Endothelial cell of umbilical vein (primary cell): ENCODE results near the gene EN2. TPM values are rescaled to one million over a fixed set of nuclear protein-coding genes. Genes with fewer than 3 reads are reported as not detected.

Experiments
- BruUV-seq: library from RNA; stranded (reverse); fragments of 400-500 nt; replicated peaks from 2 replicates; lab custom pipeline; 2021; lab: Mats Ljungman, UMichigan
- CTCF ChIA-PET: fragments of 300-600, 350-600 bp; sonication (Branson Sonifier 250); formaldehyde crosslinking; loops from one replicate; lab custom pipeline; 2021; ENCODE audit warnings: antibody characterized with exemption, inconsistent platforms; lab: Charles Lee
- POLR2A ChIA-PET: fragments of 300-600, 350-600 bp; sonication (Branson Sonifier 250); formaldehyde crosslinking; loops from one replicate; lab custom pipeline; 2021; ENCODE audit warnings: antibody characterized with exemption, inconsistent platforms; lab: Charles Lee
- DNase-seq: peaks from one replicate; pipeline ENCODE4 v3.0.0-alpha.2; 2011; ENCODE audit warnings: low read depth, low spot score
- FAIRE-seq: peaks from 2 replicates; lab custom pipeline; 2011; peaks lifted over from hg19 to GRCh38; lab: Jason Lieb, UNC
- H2AFZ ChIP-seq: 2 replicates; pipeline ENCODE4 v1.6.0; 2012; ENCODE audit warnings: low read depth, low read length, control low read depth, inconsistent platforms
- H3K27ac ChIP-seq: 2 replicates; pipeline ENCODE4 v1.5.1; 2011; ENCODE audit warnings: low read depth, mild to moderate bottlenecking, control low read depth, low read length, moderate library complexity; ENCODE audit not compliant: insufficient read depth
- H3K27me3 ChIP-seq, 2 experiments: 2 replicates each; pipeline versions ENCODE4 v1.6.0 to v1.6.1; 2011; ENCODE audit warnings: low read length in 2 of 2, mixed read lengths in 1 of 2; ENCODE audit not compliant: control insufficient read depth in 2 of 2, insufficient read depth in 2 of 2
- H3K36me3 ChIP-seq, 2 experiments: 2 replicates in 1 of 2; 3 replicates in 1 of 2; pipeline ENCODE4 v1.5.1; 2011; ENCODE audit warnings: low read length in 2 of 2, mild to moderate bottlenecking in 1 of 2, moderate library complexity in 1 of 2; ENCODE audit not compliant: control insufficient read depth in 2 of 2, insufficient read depth in 2 of 2; ENCODE audit errors: extremely low read depth in 1 of 2
- H3K4me1 ChIP-seq: 3 replicates; pipeline ENCODE4 v1.5.1; 2011; ENCODE audit warnings: mild to moderate bottlenecking, low read length; ENCODE audit not compliant: control insufficient read depth, insufficient read depth; ENCODE audit errors: extremely low read depth
- H3K4me2 ChIP-seq: 2 replicates; pipeline ENCODE4 v1.6.1; 2011; ENCODE audit warnings: low read length, control low read depth, mixed read lengths; ENCODE audit not compliant: insufficient read depth
- H3K4me3 ChIP-seq, 3 experiments: fragments of 200-600 bp in 1 of 3; sonication (generic), shearing (Covaris generic) in 1 of 3; replicated peaks in 1 of 3; 2 replicates each; pipeline ENCODE4 v1.5.1; 2011 to 2016; ENCODE audit warnings: control low read depth in 3 of 3, low read length in 3 of 3, mild to moderate bottlenecking in 2 of 3, inconsistent platforms in 1 of 3, low read depth in 1 of 3, moderate library complexity in 1 of 3; ENCODE audit not compliant: insufficient read depth in 1 of 3
- H3K79me2 ChIP-seq: 2 replicates; pipeline ENCODE4 v1.6.0; 2012; ENCODE audit warnings: low read length, inconsistent platforms; ENCODE audit not compliant: control insufficient read depth, insufficient read depth
- H3K9ac ChIP-seq: replicated peaks from 2 replicates; pipeline ENCODE3; 2011; ENCODE audit warnings: low read length, control low read depth; ENCODE audit not compliant: insufficient read depth; ENCODE audit errors: extremely low read depth
- H3K9me1 ChIP-seq: replicated peaks from 3 replicates; pipeline ENCODE4 v1.6.0; 2011; ENCODE audit warnings: mild to moderate bottlenecking, low read length; ENCODE audit not compliant: control insufficient read depth, insufficient read depth; ENCODE audit errors: extremely low read depth
- H3K9me3 ChIP-seq: replicated peaks from 2 replicates; pipeline ENCODE4 v1.5.1; 2012; ENCODE audit warnings: low read length, inconsistent platforms; ENCODE audit not compliant: control insufficient read depth, insufficient read depth
- H4K20me1 ChIP-seq: replicated peaks from 2 replicates; pipeline ENCODE3; 2011; ENCODE audit warnings: mild to moderate bottlenecking, low read length; ENCODE audit not compliant: control insufficient read depth, insufficient read depth; ENCODE audit errors: extremely low read depth
- CTCF ChIP-seq, 2 donors: IDR thresholded peaks; 1 replicate in 1 of 2; 2 replicates in 1 of 2; pipeline ENCODE4 v1.5.1; 2011; ENCODE audit warnings: low read length in 2 of 2, mild to moderate bottlenecking in 2 of 2, moderate library complexity in 2 of 2, control low read depth in 1 of 2, inconsistent platforms in 1 of 2, low read depth in 1 of 2; ENCODE audit not compliant: insufficient read depth in 1 of 2; ENCODE audit errors: extremely low read depth in 1 of 2
- FOS ChIP-seq: IDR thresholded peaks from 2 replicates; pipeline ENCODE4 v1.6.1; 2011; ENCODE audit warnings: mild to moderate bottlenecking, low read length, moderate library complexity, borderline replicate concordance; ENCODE audit not compliant: insufficient read depth
- GATA2 ChIP-seq: IDR thresholded peaks from 2 replicates; pipeline ENCODE4 v1.7.0; 2011; ENCODE audit warnings: low read depth, mild to moderate bottlenecking, moderate library complexity, mixed read lengths, low read length; ENCODE audit not compliant: insufficient read length, insufficient read depth
- MAX ChIP-seq: IDR thresholded peaks from 2 replicates; pipeline ENCODE4 v1.6.1; 2011; ENCODE audit not compliant: insufficient read depth, insufficient read length
- POLR2A ChIP-seq: IDR thresholded peaks from 2 replicates; pipeline ENCODE4 v1.6.1; 2012; ENCODE audit warnings: low read depth, mild to moderate bottlenecking, control low read depth, low read length
- POLR2AphosphoS5 ChIP-seq: IDR thresholded peaks from 2 replicates; pipeline ENCODE4 v1.6.1; 2012; ENCODE audit warnings: low read depth, mild to moderate bottlenecking, control low read depth, low read length, moderate library complexity; ENCODE audit not compliant: insufficient read depth
- dilution Hi-C: fragments of 300-500 bp; cut with MboI; formaldehyde crosslinking; loops from one replicate; pipeline ENCODE4 v1.15.0; 2019; ENCODE audit warnings: low sequenced_read_pairs; ENCODE audit not compliant: extremely low pct_ligation_motif_present
- intact Hi-C: fragments of 100-400 bp; cut with micrococcal nuclease; formaldehyde crosslinking; loops from one replicate; pipeline ENCODE4 v1.10.0; 2022
- polyA plus RNA-seq, 4 experiments: library from polyadenylated mRNA; depleted of rRNA in 3 of 4; stranded (reverse) in 3 of 4; unstranded in 1 of 4; fragments of >200 nt; gene quantifications; 2 replicates each; pipeline versions ENCODE4 v1.2.1 to v1.2.3, GENCODE V29; 2011 to 2012; ENCODE audit warnings: missing spikeins in 1 of 4
- total RNA-seq: library from RNA; stranded (reverse); gene quantifications from 2 replicates; pipeline ENCODE4 v1.2.3, GENCODE V29; 2021

EN2 gene
- total and polyA plus RNA-seq, 2 donors (not counting 3 experiments of a cell fraction or from before 2014, with no cell fraction given), result not detected

- FAIRE-seq (no peak), DNase-seq (no peak)
- no TSS peak for BruUV-seq
- dilution Hi-C loops (no loop called here), intact Hi-C loops (no loop called here)
- H3K9ac ChIP-seq, result no peak overlapping the region
- no peak overlapping the region for H2AFZ ChIP-seq
- POLR2A ChIA-PET, result no interaction called here
- no peaks in the 10 kb centered on the region for H3K4me1 ChIP-seq
- H3K9me3 ChIP-seq, result no peaks in the 10 kb centered on the region
- H3K36me3 ChIP-seq, result no peaks in the 10 kb centered on the region
- no peak overlapping the region for H3K27ac ChIP-seq
- no peak overlapping the region for H3K4me3 ChIP-seq
- H4K20me1 ChIP-seq, result no peaks in the 10 kb centered on the region
- H3K9me1 ChIP-seq, result no peaks in the 10 kb centered on the region
- H3K27me3 ChIP-seq, result no peaks in the 10 kb centered on the region
- TF ChIP-seq POLR2AphosphoS5, result no peak
- TF ChIP-seq MAX, result no peak
- TF ChIP-seq GATA2, result no peak
- H3K4me2 ChIP-seq, result no peak overlapping the region
- CTCF ChIA-PET, result no interaction called here
- no peaks in the 10 kb centered on the region for H3K79me2 ChIP-seq
Observed at GRCh38 chr7:155430606-155431005, 27.3 kb upstream of the EN2 start.

GRCh38 chr7:155431231-155431630, 26.7 kb upstream of the EN2 start:
- no peak overlapping the region for H3K9ac ChIP-seq
- no peaks in the 10 kb centered on the region for H3K9me3 ChIP-seq
- TF ChIP-seq POLR2A (no peak), GATA2 (no peak), POLR2AphosphoS5 (no peak), CTCF (IDR thresholded peaks at IDR 0.05; ENCODE audit: extremely low read depth in 1 of 2, insufficient read depth in 1 of 2, low read depth in 1 of 2, low read length in 2 of 2) (no peak), FOS (no peak)
- BruUV-seq, result no TSS peak
- dilution Hi-C loops (no loop called here), intact Hi-C loops (no loop called here)
- no peaks in the 10 kb centered on the region for H4K20me1 ChIP-seq
- no peaks in the 10 kb centered on the region for H3K79me2 ChIP-seq
- no peaks in the 10 kb centered on the region for H3K9me1 ChIP-seq
- no peak overlapping the region for H3K27ac ChIP-seq
- CTCF ChIA-PET, result no interaction called here
- H3K4me1 ChIP-seq, result no peaks in the 10 kb centered on the region
- H3K4me2 ChIP-seq, result no peak overlapping the region
- H3K27me3 ChIP-seq, result no peaks in the 10 kb centered on the region
- POLR2A ChIA-PET, result no interaction called here
- no peak overlapping the region for H3K4me3 ChIP-seq
- no peak overlapping the region for H2AFZ ChIP-seq
- FAIRE-seq, result no peak
- DNase-seq, result no peak
- H3K36me3 ChIP-seq, result no peaks in the 10 kb centered on the region
